ENCODE measurements around the gene SCPEP1.
"Not testable (repeated sequence)": the region's sequence is repeated elsewhere in the genome, so short reads cannot be mapped to it uniquely, and the experiment has no call there.

Gene SCPEP1

DNA sequence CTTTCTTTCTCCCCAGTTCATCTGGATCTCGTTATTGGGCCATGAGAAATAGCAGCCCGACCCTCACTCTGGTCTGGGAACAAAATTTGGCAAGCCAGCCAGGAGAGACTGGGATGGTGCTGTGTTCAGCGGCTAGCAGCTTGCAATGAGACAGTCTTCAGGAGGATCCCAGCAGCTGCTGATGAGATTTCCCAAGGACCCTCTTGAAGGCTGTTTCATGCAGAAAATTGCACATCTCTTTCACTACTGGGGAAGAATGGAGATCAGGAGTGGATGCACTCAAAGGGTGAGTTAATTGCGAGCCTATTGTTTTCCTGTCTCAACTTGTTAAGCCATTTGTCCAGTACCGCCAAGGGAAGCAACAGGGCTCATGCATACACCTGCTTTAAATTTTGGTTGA is 11.6 kb upstream of the SCPEP1 start:
- DNase-seq = peak in 1 of 2 experiments; percentile 34

DNA sequence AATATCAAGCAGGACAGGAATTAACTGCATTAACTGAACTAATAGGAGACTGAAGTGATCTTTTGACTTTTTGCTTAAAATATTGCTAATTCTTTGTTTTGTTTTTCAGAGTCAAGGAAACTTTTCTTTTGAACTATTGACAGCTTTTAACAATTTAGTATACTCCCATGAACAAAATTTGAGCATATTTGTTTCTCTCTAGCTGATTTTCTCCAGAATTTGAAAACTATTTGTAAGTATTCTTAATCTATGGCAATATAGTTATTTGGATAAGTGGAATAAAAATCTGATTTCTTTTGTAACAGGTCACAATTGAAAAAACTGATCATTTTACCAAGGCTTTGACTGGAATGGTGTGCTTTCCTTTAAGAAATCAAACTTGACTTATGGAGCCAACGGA is 7.0 kb upstream of the SCPEP1 start:
- no peak for DNase-seq

DNA sequence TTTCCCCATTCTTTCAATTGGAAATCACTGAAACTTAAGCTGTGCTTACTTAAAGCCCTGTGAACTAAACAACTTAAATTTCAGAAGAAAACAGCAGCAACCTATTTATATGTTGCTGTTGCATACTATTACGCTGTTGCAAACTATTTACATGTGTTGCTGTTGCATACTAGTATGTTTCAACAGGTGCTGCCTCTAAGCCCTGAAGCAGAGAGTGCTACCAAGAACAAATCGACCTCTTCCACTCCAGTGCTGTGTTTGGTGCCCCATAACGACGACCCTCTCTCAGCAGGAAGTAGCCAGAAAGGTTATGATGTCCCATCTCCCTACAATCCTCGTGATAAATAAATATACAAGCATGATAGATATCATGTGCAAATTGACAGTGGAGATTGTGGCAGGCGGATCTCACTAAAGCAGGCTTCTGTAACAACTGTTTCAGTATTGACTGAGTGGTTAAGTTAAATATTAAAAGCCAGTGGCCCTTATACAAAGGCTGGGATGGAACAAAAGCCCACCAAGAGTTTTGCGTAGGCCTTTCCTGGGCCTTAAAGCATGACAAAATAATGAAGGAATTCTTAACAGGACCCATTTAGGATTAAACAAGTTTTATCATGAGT is 5.7 kb upstream of the SCPEP1 start:
- DNase-seq = no peak

DNA sequence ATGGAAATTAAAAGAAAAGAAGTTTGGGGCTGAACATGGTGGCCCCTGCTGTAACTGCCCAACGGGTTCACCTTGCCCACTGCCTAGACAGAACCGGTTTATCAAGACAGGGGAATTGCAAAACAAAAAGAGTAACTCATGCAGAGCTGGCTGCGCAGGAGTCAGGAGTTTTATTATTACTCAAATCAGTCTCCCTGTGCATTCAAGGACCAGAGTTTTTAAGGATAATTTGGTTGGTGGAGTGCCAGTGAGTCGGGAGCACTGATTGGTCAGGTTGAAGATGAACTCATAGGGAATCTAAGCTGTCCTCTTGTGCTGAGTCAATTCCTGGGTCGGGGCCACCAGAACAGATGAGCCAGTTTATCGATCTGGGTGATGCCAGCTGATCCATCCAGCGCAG is 4.4 kb upstream of the SCPEP1 start:
- no peak for DNase-seq

DNA sequence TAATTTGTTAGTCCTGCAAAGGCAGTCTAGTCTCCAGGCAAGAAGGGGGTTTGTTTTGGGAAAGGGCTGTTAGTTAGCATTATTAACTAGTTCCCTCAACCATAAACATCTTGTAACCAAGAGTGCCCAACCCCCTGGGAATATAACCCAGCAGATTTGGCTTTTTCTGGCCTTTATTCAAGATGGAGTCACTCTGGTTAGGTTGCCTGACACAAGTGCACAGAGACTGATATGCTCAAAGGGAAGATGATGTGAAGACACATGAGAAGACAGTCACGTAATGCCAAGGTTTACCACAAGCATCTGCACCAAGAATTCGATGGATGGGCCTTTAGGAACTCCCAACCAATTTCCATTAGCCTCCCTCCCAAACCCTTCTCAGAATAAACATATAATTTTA is 3.9 kb upstream of the SCPEP1 start:
- DNase-seq = no peak

- DNase-seq = no peak
Measured at GRCh38 chr17:56975656-56976055, 2.3 kb upstream of the SCPEP1 start.

GRCh38 chr17:56976941-56977608 is 856 bp upstream of the SCPEP1 start:
- no peak for DNase-seq

- no peak for DNase-seq
Measured at GRCh38 chr17:56978441-56979090, 635 bp downstream of the SCPEP1 start.

- DNase-seq = no peak
Measured at GRCh38 chr17:56979091-56979480, 1.2 kb downstream of the SCPEP1 start.

DNA sequence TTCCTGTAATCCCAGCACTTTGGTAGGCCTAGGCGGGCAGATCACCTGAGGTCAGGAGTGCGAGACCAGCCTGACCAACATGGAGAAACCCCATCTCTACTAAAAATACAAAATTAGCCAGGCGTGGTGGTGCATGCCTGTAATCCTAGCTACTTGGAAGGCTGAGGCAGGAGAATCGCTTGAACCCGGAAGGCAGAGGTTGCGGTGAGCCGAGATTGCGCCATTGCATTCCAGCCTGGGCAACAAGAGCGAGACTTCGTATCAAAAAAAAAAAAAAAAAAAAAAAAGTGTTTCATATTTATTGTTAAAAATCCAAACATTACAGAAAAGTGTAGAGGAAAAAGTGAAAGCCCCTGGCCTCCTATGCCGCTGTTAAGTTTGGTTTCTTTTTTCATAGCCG is 2.6 kb downstream of the SCPEP1 start:
- not testable (repeated sequence) for DNase-seq

DNA sequence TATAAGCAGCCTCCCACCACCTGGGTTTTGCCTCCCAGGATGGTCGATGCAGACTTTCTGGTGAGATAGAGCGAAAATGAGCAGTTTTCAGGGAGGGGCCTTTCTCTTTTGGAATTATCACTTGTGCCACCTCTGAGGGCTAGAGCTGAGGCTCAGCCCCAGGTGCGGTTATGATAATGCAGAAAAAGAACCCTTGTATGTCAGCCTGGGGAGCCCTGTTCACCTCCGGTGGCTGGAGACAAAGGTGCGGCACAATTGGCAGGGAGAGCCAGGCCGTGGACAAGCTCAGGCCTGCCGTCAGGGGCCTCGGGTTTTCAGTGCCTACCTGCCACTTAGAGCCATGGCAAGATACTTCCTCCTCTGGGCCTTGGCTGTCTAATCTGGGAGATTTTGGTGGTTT is 4.4 kb downstream of the SCPEP1 start:
- no peak for DNase-seq

DNA sequence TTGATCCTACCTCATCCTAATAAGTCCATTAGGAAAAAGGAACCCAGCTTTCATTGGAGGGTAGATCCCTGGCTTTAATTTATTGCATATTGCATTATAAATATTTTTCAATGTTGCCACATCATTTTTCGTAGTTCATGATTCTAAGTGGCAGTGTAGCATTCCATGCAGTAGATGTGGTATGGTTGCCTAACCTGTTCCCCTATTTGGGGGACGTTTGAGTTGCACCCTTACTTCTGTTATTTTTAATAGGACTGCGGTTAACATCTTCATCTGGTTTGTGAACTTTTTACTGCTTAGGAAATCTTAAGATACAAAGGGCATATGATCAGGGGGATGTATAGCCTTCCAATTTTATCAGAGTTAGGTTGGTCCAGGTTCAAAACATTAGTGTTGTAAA is 5.4 kb downstream of the SCPEP1 start:
- DNase-seq = no peak

- no peak for DNase-seq
Measured at GRCh38 chr17:56985371-56986162, 7.6 kb downstream of the SCPEP1 start.

DNA sequence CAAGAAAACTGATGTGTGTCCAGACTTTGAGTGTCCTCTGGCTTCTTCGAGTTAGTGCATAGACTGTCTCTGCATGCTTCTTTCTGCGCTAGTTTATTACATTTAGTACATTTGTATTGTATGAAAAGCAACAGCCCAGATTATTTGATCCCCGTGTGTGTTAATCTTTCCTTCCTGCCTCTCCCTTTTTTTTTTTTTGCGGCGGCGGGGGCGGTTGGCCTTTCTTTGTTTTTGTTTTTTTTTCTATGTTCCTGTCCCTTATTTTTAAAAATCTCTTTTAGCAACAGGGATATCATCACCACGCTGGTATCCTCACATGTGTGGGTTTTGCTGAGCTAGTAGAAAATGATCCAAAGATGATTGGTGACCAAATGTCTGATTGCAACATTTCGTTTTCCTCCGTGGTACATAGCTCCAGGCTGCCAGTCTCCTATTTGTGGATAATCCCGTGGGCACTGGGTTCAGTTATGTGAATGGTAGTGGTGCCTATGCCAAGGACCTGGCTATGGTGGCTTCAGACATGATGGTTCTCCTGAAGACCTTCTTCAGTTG is 9.4 kb downstream of the SCPEP1 start:
- no peak for DNase-seq

GRCh38 chr17:56988901-56989572 is 11.1 kb downstream of the SCPEP1 start:
- DNase-seq = no peak

DNA sequence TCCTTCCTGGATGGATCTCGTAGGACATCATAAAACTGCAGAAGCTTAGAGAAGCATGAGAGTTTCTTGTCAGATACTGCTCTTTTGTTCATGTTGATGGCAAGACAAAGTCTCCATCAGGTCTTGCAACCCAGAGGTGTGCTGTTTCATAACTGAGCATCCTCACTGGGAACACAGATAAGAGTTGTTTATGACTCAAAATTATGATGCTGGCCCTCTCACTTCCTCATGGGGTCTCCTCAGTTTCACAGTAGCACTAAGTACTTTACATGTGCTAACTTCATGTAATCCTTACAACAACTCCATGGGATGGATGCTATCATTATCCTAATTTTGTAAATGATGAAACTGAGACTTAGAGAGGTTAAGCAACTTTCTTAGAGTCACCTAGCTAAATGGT is 14.4 kb downstream of the SCPEP1 start:
- no peak for DNase-seq

GRCh38 chr17:56994009-56994792 is 16.3 kb downstream of the SCPEP1 start:
- DNase-seq = no peak

- no peak for DNase-seq
Measured at GRCh38 chr17:56995766-56996165, 17.8 kb downstream of the SCPEP1 start.

GRCh38 chr17:56997313-56997712 is 19.4 kb downstream of the SCPEP1 start:
- DNase-seq = no peak

DNA sequence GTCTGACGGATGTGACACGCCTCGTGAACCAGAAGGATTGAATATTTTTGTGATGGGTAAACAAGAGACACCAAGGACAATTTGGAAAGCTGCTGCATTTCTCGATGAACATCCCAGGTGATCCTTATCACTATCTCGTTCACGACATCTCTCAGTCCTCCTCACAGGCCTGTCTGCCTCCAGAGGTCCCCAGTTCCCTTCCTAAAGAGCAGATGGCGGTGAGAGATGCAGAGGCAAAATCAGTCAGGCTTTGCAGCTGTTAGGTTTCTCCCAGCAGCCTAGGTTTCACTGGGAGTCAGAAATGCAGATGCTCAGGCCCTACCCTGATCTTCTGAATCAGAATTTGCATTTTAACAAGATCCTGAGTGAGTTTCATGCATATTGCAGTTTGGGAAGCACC is 23.6 kb downstream of the SCPEP1 start:
- no peak for DNase-seq

GRCh38 chr17:57002904-57003303 is 25.0 kb downstream of the SCPEP1 start:
- DNase-seq = no peak
